GM12872 (cell line): ENCODE results near the gene HSF5.

ENCODE experiments used
- TF ChIP-seq, protein P1 (sequence below): IDR thresholded peaks from 3 replicates; pipeline ENCODE4 v1.5.1; 2011; ENCODE audit warnings: low read depth, mild to moderate bottlenecking, low read length, moderate library complexity; ENCODE audit not compliant: insufficient read depth

Gene HSF5

DNA sequence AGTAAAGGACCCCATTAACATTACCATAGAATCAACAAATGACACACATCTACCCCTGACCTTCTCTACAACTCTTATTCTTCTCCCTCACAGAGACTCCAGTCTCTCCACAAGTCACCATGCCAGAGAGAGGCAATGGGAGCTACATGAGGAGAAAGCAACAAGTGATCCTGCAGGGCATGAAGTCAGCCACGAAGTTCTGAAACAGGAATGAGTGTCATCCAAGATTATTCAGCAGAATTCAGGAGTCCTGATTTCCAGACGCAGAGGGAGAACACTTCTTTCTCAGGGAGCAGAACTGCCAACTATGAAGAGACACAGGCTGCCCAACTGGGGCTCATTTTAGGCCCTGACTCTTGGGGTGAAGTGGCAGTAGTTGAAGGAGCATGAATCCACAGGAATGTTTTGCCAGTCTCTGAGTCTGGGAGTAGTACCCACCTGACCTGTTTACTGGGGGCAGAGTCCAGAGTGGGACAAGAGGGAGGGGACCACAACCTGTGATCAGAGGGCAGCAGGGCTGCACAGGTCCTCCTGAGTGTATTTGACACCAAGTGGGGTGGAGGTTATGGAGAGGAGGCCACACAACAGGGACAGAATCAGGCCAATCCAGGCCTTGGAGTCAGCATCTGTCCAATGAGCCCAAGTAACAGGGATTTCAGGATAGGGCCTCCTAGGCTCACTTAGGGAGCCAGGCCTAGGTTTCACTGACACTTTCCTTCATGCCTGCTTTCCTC is 28.6 kb upstream of the HSF5 start:
- TF ChIP-seq, protein P1, sequence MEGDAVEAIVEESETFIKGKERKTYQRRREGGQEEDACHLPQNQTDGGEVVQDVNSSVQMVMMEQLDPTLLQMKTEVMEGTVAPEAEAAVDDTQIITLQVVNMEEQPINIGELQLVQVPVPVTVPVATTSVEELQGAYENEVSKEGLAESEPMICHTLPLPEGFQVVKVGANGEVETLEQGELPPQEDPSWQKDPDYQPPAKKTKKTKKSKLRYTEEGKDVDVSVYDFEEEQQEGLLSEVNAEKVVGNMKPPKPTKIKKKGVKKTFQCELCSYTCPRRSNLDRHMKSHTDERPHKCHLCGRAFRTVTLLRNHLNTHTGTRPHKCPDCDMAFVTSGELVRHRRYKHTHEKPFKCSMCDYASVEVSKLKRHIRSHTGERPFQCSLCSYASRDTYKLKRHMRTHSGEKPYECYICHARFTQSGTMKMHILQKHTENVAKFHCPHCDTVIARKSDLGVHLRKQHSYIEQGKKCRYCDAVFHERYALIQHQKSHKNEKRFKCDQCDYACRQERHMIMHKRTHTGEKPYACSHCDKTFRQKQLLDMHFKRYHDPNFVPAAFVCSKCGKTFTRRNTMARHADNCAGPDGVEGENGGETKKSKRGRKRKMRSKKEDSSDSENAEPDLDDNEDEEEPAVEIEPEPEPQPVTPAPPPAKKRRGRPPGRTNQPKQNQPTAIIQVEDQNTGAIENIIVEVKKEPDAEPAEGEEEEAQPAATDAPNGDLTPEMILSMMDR: no peak

DNA sequence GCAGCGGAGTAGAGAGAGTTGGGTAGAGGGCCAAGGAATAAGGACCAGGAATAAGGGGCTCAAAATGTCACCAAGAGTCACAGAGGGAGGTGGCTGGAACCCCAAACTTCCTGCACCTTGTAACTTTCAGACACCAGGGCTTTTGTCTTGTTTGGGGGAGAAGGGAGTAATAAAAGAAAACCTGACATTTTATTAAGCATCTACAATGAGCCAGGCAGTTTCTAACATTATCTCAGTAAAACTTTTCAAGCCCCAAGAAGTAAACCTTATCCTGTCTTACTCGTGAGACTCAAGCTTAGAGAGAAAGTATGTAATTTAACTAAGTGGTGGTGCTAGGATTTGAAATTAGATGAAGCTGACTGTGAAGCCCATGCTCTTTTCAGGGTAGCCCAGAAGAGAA is 27.1 kb upstream of the HSF5 start:
- TF ChIP-seq, protein P1: no peak

DNA sequence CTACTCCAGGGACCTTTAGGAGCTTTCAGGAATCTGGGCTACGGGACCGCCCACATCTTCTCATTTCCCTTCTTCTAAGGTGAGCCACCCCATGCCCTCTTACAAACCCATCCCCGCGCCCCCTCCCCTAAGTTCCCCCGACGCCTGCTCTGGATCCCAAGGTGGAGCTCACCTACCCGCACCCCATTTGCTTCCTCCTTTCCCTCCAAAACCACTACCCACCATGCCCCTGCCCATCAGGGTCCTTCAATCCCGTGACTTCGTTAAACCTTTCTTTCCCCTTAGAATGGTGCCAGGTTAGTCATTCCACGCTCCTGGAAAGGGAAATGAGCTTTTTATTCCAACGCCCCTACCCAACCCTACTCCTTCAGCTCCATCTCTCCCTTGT is 26.6 kb upstream of the HSF5 start:
- TF ChIP-seq, protein P1: no peak

DNA sequence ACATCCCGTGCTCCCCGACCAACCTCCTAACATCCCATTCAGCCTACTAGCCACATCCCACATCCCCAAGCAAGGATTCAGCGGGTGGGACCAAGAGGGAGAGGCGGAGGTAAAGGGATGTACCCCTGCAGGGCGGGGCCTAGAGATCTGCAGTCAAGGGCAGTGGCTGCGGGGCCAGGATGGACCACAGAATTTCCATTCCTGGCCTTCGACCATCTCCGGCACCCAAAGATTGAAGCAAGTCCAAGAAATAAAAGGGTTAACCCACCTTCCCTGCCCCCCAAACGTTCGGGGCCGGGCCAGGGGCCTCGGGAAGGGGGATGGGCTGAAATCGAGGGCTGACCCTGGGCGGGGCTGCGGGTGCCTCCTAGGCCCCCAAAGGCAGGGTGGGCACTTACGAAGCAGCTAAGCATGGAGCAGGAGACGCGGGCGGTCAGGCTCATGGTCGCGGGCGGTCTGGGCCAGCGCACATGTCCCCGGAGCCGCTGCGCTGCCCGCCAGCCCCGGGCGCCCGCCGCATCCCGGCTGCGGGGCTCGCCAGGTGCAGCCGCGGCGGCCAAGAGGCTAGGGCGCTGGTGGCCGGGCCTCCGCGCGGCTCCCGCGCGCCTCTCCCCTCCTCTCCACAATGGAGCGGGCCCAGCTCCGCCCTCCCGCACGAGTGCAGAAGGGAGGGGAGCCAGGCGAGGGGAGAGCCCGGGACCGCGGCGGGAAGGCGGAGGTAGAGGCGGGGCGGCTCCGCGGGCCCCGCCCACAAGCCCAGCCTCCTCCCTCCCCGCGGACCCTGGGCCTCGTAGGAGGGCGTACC is 26.0 kb upstream of the HSF5 start, which contains the start of gene MTMR4:
TSS of gene MTMR4 (minus strand) at position 674 of the 805 bp plus-strand sequence. CDS start at position 443, 231 bp downstream.
- TF ChIP-seq, protein P1: no peak

DNA sequence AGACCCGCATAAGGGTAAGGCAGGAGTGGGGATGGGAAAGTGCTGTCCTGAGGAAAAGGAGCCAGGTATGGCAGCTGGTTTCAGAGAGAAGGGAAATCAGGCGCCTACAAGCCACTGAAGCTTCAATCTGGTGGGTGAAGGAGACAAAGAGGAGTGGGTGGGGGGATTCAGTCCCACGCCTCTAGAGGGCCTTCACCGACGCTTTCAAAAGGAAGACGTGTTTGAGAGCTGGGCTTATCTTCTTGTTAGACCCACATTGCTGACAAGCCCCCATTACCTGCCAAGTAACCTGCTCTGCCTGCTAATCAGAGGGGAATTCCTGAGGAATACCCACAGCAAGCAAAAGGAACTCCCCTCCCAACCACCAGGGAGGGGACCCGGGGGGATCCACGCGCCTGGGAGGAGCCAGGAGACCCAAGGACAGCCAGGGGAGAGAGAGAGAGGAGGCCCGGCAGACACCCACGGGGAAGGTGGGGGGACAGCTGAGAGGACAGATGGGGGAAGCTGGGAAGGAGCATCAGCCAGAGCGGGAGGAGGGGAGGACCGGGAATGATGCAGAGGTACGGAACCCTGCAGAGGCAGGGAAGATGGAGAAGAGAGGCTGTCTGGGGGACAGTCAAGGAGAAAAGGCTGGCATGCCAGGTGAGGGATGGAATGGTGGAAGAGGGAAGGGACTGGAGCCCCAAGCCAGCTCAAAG is 25.2 kb upstream of the HSF5 start:
- TF ChIP-seq, protein P1: peak; percentile 39; the same call in 2 of the 3 replicates

DNA sequence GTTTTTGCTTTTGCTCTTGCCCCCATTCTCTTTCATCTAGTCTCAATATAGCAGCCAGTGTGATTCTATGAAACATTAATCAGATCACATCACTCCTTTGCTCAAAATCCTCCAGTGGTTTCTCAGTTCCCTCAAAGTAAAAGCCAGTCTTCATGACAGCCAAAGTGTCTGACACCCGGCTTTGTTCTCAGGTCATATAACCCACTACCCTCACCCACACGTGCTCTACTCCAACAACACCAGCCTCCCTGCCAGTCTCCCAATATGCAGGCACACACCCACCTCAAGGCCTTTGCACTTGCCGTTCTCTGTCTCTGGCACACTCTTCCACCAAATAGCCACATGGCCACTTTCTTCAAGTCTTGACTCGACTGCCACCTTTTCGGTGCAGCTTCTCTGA is 21.9 kb upstream of the HSF5 start:
- TF ChIP-seq, protein P1: no peak
